GM23248 (cell line): ENCODE measurements around the gene ZNF653.

Experiments
- EZH2 ChIP-seq: fragments of 200-600 bp; sonication (generic); IDR thresholded peaks from 2 replicates; pipeline ENCODE4 v1.6.1; 2018; ENCODE audit warnings: antibody characterized with exemption, mild to moderate bottlenecking; ENCODE audit not compliant: insufficient read depth, poor library complexity, severe bottlenecking
- EZH2phosphoT487 ChIP-seq: fragments of 200-600 bp; sonication (generic); IDR thresholded peaks from 2 replicates; pipeline ENCODE4 v1.6.1; 2018; ENCODE audit warnings: antibody characterized with exemption, moderate library complexity, mild to moderate bottlenecking, low read depth; ENCODE audit not compliant: insufficient read depth

GRCh38 chr19:11538232-11539036, 32.8 kb upstream of the ZNF653 start, which contains the start of gene CNN1:
- no peak for TF ChIP-seq EZH2
- no peak for TF ChIP-seq EZH2phosphoT487
